ENCODE results near the gene ARL5C. TPM values are rescaled to one million over a fixed set of nuclear protein-coding genes. Genes with fewer than 3 reads are reported as not detected.
A peak's percentile ranks its signal among the peaks of the same experiment; 100 is the strongest.

Gene ARL5C
- total and polyA plus RNA-seq, 2 donors (not counting 1 experiment from before 2014, with no cell fraction given), result not detected

GRCh38 chr17:39204245-39204644 is 38.3 kb upstream of the ARL5C start:
- Histone ChIP-seq H3K9ac (ENCODE audit: low read length) (no peak overlapping the region), H3K4me3 (ENCODE audit: control extremely low read depth in 1 of 5, extremely low read depth in 1 of 5, insufficient read depth in 1 of 5, low read depth in 2 of 5, low read length in 4 of 5) (no peak overlapping the region), H3K27me3 (replicated peaks in 1 of 4; ENCODE audit: control extremely low read depth in 1 of 4, control insufficient read depth in 3 of 4, insufficient read depth in 4 of 4, low read length in 3 of 4) (no peaks in the 10 kb centered on the region), H3K79me2 (ENCODE audit: control insufficient read depth, insufficient read depth, low read length) (peaks cover 20% of the 10 kb centered on the region), H4K20me1 (ENCODE audit: control insufficient read depth, insufficient read depth, low read length, poor library complexity, severe bottlenecking) (peaks cover 31% of the 10 kb centered on the region), H3K36me3 (replicated peaks in 1 of 2; ENCODE audit: control extremely low read depth in 1 of 2, control insufficient read depth in 1 of 2, extremely low read depth in 1 of 2, insufficient read depth in 2 of 2, low read length in 1 of 2) (peaks cover 4 to 41% of the 10 kb centered on the region in 2 experiments), H3K4me1 (ENCODE audit: control insufficient read depth in 2 of 2, insufficient read depth in 2 of 2, low read length in 2 of 2) (peaks cover 35 to 48% of the 10 kb centered on the region in 2 donors), H3K4me2 (replicated peaks; ENCODE audit: low read depth, low read length, poor library complexity, severe bottlenecking) (no peak overlapping the region), H2AFZ (ENCODE audit: insufficient read depth, low read depth, low read length, poor library complexity, severe bottlenecking) (no peak overlapping the region), H3K27ac (ENCODE audit: low read length in 2 of 2) (no peak overlapping the region), H3K9me3 (ENCODE audit: control extremely low read depth in 1 of 3, control insufficient read depth in 2 of 3, insufficient read depth in 1 of 3, low read length in 2 of 3) (peaks cover 0 to under 1% (median 0%) of the 10 kb centered on the region in 3 donors)
- Mint-ChIP-seq H3K27ac (peak overlapping the region; percentile 42), H3K9me3 (ENCODE audit: insufficient read depth) (no peaks in the 10 kb centered on the region), H3K4me1 (peaks cover 53% of the 10 kb centered on the region), H3K4me3 (no peak overlapping the region), H3K27me3 (no peaks in the 10 kb centered on the region)
- 98% methylated on average over 5 of the region's 8 CpGs for WGBS (ENCODE audit: insufficient coverage)
- intact Hi-C loops (cut with micrococcal nuclease), result loop anchor here (10.0 kb wide), 1 partner anchor 201 kb away; the partner anchor contains the start of gene FBXL20
- ChIA-PET CTCF (interaction anchor here (0.6 to 18.9 kb wide), 3 partner anchors 36 to 238 kb away, joined by 3 to 707 read pairs (median 5); no protein-coding TSS in a partner anchor), POLR2A (interaction anchor here (1.0 kb wide), 1 partner anchor 51 kb away, joined by 3 read pairs; no protein-coding TSS in a partner anchor)
- TF ChIP-seq, protein P1, sequence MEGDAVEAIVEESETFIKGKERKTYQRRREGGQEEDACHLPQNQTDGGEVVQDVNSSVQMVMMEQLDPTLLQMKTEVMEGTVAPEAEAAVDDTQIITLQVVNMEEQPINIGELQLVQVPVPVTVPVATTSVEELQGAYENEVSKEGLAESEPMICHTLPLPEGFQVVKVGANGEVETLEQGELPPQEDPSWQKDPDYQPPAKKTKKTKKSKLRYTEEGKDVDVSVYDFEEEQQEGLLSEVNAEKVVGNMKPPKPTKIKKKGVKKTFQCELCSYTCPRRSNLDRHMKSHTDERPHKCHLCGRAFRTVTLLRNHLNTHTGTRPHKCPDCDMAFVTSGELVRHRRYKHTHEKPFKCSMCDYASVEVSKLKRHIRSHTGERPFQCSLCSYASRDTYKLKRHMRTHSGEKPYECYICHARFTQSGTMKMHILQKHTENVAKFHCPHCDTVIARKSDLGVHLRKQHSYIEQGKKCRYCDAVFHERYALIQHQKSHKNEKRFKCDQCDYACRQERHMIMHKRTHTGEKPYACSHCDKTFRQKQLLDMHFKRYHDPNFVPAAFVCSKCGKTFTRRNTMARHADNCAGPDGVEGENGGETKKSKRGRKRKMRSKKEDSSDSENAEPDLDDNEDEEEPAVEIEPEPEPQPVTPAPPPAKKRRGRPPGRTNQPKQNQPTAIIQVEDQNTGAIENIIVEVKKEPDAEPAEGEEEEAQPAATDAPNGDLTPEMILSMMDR (IDR thresholded peaks at IDR 0.05), result no peak
- no peak for TF ChIP-seq EZH2 (IDR thresholded peaks at IDR 0.05; ENCODE audit: borderline replicate concordance, insufficient read depth, low read depth, low read length, poor library complexity, severe bottlenecking)
- DNase-seq, result no peak
- no peak for ATAC-seq (ENCODE audit: low read depth)

- intact Hi-C loops (cut with micrococcal nuclease), result loop anchor here (1.0 to 10.0 kb wide), 2 partner anchors 8 to 204 kb away; partner anchors contain the start of gene FBXL20
- H3K4me1 ChIP-seq (ENCODE audit: control insufficient read depth in 2 of 2, insufficient read depth in 2 of 2, low read length in 2 of 2), result peaks cover 30 to 53% of the 10 kb centered on the region in 2 donors
- H3K4me3 Mint-ChIP-seq, result peak overlapping the region; percentile 89
- H4K20me1 ChIP-seq (ENCODE audit: control insufficient read depth, insufficient read depth, low read length, poor library complexity, severe bottlenecking), result peaks cover 33% of the 10 kb centered on the region
- H3K27me3 Mint-ChIP-seq, result no peaks in the 10 kb centered on the region
- H3K9me3 ChIP-seq (ENCODE audit: control extremely low read depth in 1 of 3, control insufficient read depth in 2 of 3, insufficient read depth in 1 of 3, low read length in 2 of 3), result no peaks in the 10 kb centered on the region
- no peak for ATAC-seq (ENCODE audit: low read depth)
- peak overlapping the region; percentile 78 to 100 (median 95) for H3K4me3 ChIP-seq (ENCODE audit: control extremely low read depth in 1 of 5, extremely low read depth in 1 of 5, insufficient read depth in 1 of 5, low read depth in 2 of 5, low read length in 4 of 5)
- WGBS (ENCODE audit: insufficient coverage), result 34% methylated on average over 6 of the region's 11 CpGs
- no peaks in the 10 kb centered on the region for H3K9me3 Mint-ChIP-seq (ENCODE audit: insufficient read depth)
- H3K27ac ChIP-seq (ENCODE audit: low read length in 2 of 2), result peak overlapping the region; percentile 89 to 99
- peak overlapping the region; percentile 83 for H3K4me2 ChIP-seq (replicated peaks; ENCODE audit: low read depth, low read length, poor library complexity, severe bottlenecking)
- ChIA-PET POLR2A (no interaction called here), CTCF (interaction anchor here (1.3 to 18.9 kb wide), 2 partner anchors 39 to 48 kb away, joined by 3 to 707 read pairs; no protein-coding TSS in a partner anchor)
- no peak for TF ChIP-seq EZH2 (IDR thresholded peaks at IDR 0.05; ENCODE audit: borderline replicate concordance, insufficient read depth, low read depth, low read length, poor library complexity, severe bottlenecking)
- TF ChIP-seq, protein P1 (IDR thresholded peaks at IDR 0.05), result no peak
- H3K79me2 ChIP-seq (ENCODE audit: control insufficient read depth, insufficient read depth, low read length), result peaks cover 20% of the 10 kb centered on the region
- H3K27ac Mint-ChIP-seq, result peak overlapping the region; percentile 100
- no peak for DNase-seq
- peaks cover 4 to 41% of the 10 kb centered on the region in 2 experiments for H3K36me3 ChIP-seq (replicated peaks in 1 of 2; ENCODE audit: control extremely low read depth in 1 of 2, control insufficient read depth in 1 of 2, extremely low read depth in 1 of 2, insufficient read depth in 2 of 2, low read length in 1 of 2)
- H3K27me3 ChIP-seq (replicated peaks in 1 of 4; ENCODE audit: control extremely low read depth in 1 of 4, control insufficient read depth in 3 of 4, insufficient read depth in 4 of 4, low read length in 3 of 4), result no peaks in the 10 kb centered on the region
- peak overlapping the region; percentile 91 for H3K9ac ChIP-seq (ENCODE audit: low read length)
- peaks cover 51% of the 10 kb centered on the region for H3K4me1 Mint-ChIP-seq
- H2AFZ ChIP-seq (ENCODE audit: insufficient read depth, low read depth, low read length, poor library complexity, severe bottlenecking), result peak overlapping the region; percentile 74
Observed at GRCh38 chr17:39200957-39201510, 35.1 kb upstream of the ARL5C start.

Data from B cell (primary cell).